Measurements from ENCODE around the gene HDAC6.
"Not testable (repeated sequence)": the region's sequence is repeated elsewhere in the genome, so short reads cannot be mapped to it uniquely, and the experiment has no call there.

Gene HDAC6

GRCh38 chrX:48824066-48824465 lies 22.2 kb downstream of the HDAC6 start:
- DNase-seq (ENCODE audit: low read depth, low spot score) = no peak

- no peak for DNase-seq (ENCODE audit: low read depth, low spot score)
Measured at GRCh38 chrX:48826135-48826875, 24.4 kb downstream of the HDAC6 start, which contains the start of gene ERAS. ERAS (plus strand) TSS chrX:48826513; CDS start chrX:48829124, 2,611 bp downstream.

GRCh38 chrX:48826876-48827653 lies 25.2 kb downstream of the HDAC6 start:
- no peak for DNase-seq (ENCODE audit: low read depth, low spot score)

- DNase-seq (ENCODE audit: low read depth, low spot score) = no peak
Measured at GRCh38 chrX:48827654-48827968, 25.7 kb downstream of the HDAC6 start.

GRCh38 chrX:48829016-48829735 lies 27.3 kb downstream of the HDAC6 start:
- DNase-seq (ENCODE audit: low read depth, low spot score) = no peak

GRCh38 chrX:48831136-48831908 lies 29.5 kb downstream of the HDAC6 start:
- no peak for DNase-seq (ENCODE audit: low read depth, low spot score)

- DNase-seq (ENCODE audit: low read depth, low spot score) = no peak
Measured at GRCh38 chrX:48831909-48832291, 30.0 kb downstream of the HDAC6 start.

- no peak for DNase-seq (ENCODE audit: low read depth, low spot score)
Measured at GRCh38 chrX:48833542-48834138, 31.8 kb downstream of the HDAC6 start.

- DNase-seq (ENCODE audit: low read depth, low spot score) = no peak
Measured at GRCh38 chrX:48834383-48834709, 32.5 kb downstream of the HDAC6 start.

- DNase-seq (ENCODE audit: low read depth, low spot score) = no peak
Measured at GRCh38 chrX:48835524-48836329, 33.9 kb downstream of the HDAC6 start, which contains the start of gene PCSK1N. PCSK1N (minus strand) TSS chrX:48835610; CDS start chrX:48835532, 78 bp downstream.

- DNase-seq (ENCODE audit: low read depth, low spot score) = no peak
Measured at GRCh38 chrX:48839686-48840085, 37.8 kb downstream of the HDAC6 start.

GRCh38 chrX:48848847-48849246 lies 47.0 kb downstream of the HDAC6 start:
- no peak for DNase-seq (ENCODE audit: low read depth, low spot score)

- no peak for DNase-seq (ENCODE audit: low read depth, low spot score)
Measured at GRCh38 chrX:48852857-48853256, 51.0 kb downstream of the HDAC6 start.

GRCh38 chrX:48853494-48853893 lies 51.6 kb downstream of the HDAC6 start:
- DNase-seq (ENCODE audit: low read depth, low spot score) = not testable (repeated sequence)

- not testable (repeated sequence) for DNase-seq (ENCODE audit: low read depth, low spot score)
Measured at GRCh38 chrX:48854121-48854804, 52.4 kb downstream of the HDAC6 start.

- DNase-seq (ENCODE audit: low read depth, low spot score) = no peak
Measured at GRCh38 chrX:48854898-48855297, 53.0 kb downstream of the HDAC6 start.

- no peak for DNase-seq (ENCODE audit: low read depth, low spot score)
Measured at GRCh38 chrX:48864210-48864609, 62.3 kb downstream of the HDAC6 start.

GRCh38 chrX:48872017-48872416 lies 70.2 kb downstream of the HDAC6 start:
- not testable (repeated sequence) for DNase-seq (ENCODE audit: low read depth, low spot score)

All from iPS DF 19.7 (cell line).